Kidney glomerular epithelial cell (primary cell): ENCODE measurements around the gene ACACB.

Source experiments
- DNase-seq: peaks from one replicate; lab custom pipeline; 2025; lab: John Stamatoyannopoulos, UW

ACACB gene

DNA sequence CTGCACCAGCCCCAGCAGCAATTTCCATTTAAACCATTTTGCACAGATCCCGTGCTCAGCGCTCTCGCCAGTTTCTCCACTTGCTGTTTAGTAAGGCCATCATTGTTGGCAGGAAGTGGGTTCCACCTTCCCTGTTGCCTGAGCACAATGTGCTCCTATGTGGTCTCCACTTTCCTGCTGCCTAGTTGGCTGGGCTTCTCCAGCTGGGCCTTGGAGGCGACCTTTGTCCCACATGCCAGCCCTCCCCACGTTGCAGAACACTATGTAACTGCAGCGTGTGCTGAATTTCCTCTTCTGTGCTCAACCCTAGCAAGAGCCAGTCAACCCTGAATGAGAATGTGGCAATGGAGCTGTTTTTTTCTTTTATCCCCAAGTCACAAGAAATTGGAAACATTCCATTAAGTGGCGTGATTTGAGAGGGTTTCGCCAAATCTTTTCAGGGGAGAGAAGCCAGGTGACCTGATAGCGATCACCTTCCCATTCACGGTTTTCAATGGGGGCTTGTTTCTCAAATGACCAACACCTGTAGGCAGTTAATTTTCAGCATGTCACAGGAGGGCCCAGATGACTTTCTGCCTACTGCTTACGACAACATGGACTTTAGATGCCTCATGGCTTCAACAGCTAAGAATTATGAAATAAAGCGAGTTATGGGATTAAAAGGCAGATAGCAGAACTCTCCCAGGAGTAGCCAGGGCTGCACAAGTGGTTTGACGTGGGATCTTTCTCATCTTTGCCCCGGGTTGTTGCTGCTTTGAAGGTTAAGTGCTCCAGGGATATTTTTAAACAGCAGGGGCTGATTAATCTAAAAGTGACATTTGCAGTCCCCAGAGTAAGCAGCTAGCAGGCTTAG lies at the start of gene ACACB:
Gene ACACB (plus strand): TSS at position 830 of the 853 bp plus-strand sequence. CDS start 22,819 bp downstream, outside the sequence.
- DNase-seq, result no peak

DNA sequence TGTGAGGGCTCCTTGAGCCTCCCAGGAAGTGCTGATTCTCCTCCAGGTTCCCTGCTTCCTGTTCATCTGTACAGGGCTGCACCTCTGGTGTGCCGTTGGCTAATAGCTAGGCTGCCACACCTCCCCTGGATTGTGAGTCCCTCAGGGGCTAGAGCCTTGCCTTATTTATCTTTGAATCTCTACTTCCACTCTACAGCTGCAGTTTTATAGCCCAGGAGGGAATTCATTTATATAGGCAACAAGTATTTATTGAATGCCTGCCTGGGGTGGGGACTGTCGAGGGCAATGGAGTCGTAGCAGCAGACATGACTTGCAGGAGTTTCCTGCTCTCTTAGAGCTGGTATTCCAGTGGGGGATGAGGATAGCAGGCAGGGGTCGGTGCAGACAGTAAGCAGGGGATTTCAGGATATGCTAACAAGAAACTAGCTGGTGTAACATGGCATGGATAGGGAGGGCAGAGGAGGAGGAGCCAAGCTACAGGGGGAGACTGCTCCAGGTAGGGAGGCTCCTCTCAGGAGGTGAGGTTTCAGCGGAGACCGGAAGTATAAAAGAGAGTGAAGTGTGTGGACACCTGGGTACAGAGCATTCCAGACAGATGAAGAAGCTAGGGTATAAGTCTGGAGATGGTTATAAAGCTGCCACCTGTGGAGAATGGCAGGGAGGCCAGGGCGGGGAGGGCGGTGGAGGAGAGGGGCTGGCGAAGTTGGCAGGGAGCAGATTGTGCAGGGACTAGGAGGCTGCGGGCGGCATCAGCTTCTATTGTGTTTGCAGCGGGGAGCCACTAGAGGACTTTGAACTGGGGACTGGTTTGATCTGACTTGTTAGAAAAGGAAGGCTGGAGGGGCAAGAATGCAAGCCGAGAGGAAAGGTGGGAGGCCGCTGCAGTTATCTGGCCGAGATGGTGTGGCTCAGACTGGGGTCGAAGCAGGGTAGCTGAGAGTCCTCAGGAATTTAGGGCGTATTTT lies 46.8 kb upstream of the ACACB start:
- DNase-seq, result no peak

DNA sequence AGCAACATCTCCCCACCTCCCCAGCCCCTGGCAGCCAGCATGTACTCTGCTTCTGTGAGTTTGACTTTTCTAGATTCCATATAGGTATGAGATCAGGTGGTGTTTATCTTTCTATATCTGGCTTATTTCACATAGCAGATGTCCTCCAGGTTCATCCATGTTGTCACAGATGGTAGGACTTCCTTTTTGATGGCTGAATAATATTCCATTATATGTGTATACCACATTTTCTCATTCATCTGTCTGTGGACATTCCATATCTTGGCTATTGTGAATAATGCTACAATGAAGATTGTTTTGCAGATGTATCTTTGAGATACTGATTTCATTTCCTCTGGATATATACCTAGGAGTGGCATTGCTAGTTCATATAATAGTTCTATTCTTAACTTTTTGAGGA lies 41.5 kb upstream of the ACACB start:
- DNase-seq, result no peak

DNA sequence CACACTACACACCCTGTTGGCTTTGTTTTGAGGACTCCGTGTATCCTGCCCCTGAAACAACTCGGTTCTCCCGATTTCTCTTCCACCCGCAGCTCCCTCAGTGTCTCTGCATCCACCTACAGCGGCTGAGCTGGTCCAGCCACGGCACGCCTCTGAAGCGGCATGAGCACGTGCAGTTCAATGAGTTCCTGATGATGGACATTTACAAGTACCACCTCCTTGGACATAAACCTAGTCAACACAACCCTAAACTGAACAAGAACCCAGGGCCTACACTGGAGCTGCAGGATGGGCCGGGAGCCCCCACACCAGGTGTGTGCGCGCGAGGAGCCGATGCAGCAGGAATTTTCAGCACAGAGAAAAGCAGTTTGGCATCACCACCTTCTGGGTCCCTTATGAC lies 33.6 kb upstream of the ACACB start:
- no peak for DNase-seq

DNA sequence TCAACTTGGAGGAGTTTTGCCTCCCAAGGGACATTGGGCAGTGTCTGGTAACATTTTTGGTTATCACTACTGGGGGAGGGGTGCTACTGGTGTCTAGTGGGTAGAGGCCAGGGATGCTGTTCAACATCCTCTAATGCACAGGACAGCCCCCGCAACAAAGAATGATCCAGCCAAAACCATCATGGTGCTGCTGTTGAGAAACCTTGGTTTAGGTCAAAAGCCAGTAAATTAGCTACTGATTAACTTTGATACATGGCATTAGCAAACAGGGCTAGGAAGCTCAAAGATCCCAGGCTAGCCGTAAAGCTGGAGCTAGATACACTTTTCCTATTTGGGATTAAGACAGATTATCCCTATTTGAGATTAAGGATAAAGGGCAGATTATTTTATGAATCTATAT lies 32.0 kb upstream of the ACACB start:
- no peak for DNase-seq

DNA sequence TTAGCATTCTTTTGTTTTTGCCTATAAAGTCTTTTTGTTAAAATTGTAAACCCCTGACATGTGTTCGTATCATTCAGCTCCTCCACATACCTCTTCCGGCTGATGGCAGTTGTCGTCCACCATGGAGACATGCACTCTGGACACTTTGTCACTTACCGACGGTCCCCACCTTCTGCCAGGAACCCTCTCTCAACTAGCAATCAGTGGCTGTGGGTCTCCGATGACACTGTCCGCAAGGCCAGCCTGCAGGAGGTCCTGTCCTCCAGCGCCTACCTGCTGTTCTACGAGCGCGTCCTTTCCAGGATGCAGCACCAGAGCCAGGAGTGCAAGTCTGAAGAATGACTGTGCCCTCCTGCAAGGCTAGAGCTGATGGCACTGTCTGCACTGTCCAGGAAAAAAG lies 30.8 kb upstream of the ACACB start:
- DNase-seq, result no peak

DNA sequence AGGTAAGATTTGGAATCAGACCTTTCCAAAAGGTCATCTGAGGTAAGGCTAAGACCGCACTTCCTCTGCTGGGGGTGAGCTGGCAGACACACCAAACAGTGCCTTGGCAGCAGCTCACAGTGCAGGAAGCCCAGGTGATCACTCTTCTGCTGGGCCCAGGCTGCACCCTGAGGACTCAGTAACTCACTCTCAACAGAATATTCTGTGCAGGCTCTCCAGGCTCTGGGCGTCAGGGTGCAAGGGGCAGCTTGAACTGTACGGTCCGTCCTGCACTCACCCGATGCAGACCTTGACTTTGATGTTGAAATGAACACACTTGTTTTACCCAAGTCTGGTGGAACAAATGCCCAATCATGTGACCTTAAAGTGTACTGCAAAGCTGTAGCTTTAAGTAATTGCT lies 29.1 kb upstream of the ACACB start:
- DNase-seq, result no peak

DNA sequence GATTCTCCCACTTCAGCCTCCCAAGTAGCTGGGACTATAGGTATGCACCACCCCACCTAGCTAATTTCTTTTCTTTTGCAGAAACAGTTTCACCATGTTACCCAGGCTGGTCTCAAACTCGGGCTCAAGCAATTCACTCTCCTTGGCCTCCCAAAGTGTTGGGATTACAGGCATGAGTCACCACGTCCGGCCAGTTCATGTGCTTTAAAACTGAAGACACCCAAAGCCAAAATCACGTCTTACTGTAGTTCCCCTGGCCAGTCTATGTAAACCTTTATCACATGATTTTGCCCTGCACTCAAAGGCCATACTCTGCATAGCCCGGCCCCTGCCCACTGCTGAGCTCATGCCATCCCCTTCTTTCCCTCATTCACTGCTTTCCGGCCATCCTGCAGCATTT lies 27.6 kb upstream of the ACACB start:
- DNase-seq, result no peak

DNA sequence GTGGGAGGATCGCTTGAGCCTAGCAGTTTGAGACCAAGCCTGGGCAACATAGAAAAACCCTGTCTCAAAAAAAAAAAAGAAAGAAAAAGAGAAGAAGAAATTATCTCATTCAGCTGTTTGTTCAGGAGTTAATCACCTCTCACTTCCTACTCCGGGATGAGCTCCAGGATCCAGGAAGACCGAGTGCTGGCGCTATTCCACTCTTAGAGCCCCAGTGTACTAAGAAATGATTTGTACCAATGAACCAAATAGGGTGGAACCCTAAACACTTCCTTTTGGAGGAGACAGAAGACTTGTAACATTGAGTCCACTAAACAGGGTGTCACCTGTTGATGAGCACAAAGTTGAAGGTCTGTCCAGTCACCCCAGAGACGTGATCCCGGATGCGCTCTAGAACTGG lies 26.7 kb upstream of the ACACB start:
- no peak for DNase-seq

DNA sequence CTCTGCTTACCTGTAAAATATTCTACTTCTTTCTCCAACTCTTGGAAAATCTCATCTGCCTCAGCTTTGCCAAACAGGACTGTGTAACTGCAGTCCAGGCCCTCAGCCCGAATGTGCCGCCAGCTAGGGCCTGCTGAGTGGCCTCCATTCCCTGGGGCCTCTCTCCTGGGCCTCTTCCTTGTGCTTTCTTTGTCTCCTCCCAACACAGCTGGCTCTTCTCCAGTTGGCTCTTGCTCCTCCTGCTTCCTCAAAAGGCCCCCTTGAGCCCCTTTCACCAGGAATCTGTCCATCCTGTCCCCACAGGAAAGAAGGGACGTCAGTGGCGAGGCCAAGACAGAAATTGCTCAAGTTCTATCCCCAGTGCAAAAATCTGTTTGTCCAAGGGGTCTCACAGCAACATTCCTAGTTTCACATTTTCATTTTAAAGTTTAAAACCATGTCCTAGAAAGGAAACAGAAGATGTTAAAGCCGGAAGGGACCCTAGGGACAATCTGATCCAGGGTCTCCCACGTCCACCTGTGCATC lies 23.8 kb upstream of the ACACB start:
- no peak for DNase-seq

DNA sequence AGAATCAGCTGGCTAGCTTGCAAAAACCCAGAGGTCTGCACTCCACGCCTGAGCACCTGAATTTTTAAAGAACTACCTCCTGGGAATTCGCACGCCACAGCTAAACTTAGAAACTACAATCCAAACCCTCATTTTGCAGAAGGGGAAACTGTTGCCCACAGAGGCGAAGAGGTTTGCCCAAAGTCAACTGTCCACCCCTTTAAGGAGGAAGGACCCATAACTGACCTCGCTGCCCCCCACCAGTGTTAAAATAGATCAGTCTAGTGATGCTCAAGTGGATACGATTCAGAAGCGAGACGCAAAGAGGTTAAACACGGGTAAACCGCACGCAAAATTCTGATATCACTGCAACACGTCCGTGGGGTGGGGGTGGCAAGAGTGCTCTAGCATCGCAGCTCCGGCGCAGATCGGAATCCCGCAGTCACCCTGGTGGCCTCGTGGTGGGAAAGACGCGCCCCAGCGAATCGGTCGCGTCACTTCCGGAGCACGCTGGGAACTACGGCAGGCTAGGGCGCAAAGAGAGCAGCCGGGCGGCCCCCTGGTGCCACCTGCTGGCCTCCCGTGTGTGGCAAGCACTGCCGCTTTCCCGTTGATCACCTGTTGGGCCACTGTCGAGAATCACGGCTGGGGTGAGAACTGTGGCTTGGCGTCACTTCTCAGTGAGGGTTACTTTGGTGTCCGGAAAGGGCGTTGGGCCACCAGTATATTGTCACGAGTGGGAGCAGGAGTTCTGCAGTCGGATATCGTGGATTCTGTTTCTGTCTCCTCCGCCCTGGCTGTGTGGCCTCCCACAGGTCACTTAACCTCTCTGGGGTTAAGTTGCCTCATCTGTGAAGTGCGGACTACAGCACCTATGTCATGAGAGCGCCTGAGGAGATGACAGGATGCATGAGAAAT lies 23.1 kb upstream of the ACACB start, which contains the start of gene ALKBH2:
Gene ALKBH2 (minus strand): TSS at position 451 of the 897 bp plus-strand sequence. CDS start 686 bp downstream, outside the sequence.
- peak; percentile 87 for DNase-seq

DNA sequence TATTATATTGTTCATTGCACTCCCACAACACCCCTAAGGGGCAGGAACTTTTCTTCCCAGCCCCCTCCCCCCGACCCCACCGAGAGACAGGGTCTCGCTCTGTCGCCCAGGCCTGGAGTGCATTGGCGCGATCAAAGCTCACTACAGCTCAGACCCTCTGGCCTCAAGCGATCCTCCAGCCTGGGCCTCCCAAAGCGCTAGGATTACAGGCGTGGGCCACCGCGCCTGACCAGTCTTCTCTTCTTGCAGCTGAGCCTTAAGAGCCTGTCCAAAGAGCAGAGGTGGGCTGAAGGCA lies 19.3 kb upstream of the ACACB start:
- DNase-seq, result no peak

DNA sequence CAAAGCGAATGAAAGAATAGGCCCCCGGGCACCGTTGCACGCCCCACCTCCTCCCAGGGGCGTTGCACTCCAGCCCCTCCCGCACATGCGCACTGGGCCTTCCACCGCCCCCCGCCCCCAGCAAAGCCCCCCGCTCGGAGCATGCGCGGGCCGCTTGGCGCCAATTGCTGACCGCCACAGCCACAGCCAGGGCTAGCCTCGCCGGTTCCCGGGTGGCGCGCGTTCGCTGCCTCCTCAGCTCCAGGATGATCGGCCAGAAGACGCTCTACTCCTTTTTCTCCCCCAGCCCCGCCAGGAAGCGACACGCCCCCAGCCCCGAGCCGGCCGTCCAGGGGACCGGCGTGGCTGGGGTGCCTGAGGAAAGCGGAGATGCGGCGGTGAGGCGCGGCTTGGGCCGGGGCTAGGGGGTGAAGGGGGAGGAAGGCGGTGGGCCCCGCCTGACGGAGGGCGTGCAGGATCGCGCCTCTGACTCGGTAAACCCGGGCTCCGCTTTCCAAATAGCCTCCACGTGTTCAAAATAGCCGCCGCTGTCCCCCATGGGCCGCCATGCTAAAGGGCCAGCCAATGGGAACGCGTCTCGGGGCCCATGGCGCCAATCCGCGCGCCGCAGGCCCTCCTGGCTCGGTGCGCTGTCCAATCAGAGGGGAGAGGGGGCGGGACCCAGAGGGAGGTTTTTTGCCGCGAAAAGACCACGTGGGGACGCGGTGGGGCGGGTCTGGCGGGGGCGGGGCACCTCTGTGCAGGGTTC lies 18.8 kb upstream of the ACACB start, which contains the start of gene UNG:
Gene UNG (plus strand): TSS at position 163 of the 748 bp plus-strand sequence. CDS start 83 bp downstream, at position 246.
- DNase-seq, result peak; percentile 92

DNA sequence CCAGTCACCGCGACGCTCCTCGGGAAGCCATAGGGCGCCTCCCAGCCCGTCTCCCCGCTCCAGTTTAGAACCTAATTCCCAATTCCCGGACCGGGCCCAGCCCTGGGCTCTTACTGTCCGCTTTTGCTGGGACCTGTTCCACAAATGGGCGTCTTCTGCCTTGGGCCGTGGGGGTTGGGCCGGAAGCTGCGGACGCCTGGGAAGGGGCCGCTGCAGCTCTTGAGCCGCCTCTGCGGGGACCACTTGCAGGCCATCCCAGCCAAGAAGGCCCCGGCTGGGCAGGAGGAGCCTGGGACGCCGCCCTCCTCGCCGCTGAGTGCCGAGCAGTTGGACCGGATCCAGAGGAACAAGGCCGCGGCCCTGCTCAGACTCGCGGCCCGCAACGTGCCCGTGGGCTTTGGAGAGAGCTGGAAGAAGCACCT lies 18.2 kb upstream of the ACACB start:
- peak; percentile 56 for DNase-seq

DNA sequence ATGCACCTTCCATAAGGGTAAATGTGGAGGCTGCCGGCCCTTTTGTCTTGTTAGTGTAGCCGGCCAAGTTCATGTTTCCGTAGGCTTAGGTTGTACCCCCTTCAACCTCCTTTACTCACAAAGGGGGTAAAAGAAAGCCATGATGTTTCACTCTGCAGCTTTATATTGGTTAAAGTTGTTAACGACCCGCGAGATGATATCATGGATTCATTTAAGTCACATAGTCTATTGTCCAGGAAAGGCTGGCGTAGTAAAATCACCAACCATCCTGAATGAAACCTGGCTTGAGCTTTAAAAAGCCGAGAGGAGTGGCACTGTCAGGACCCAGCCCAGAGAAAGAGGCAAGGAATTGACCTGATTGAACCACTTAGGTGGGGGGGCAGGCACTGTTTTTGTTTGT lies 17.7 kb upstream of the ACACB start:
- peak; percentile 21 for DNase-seq

DNA sequence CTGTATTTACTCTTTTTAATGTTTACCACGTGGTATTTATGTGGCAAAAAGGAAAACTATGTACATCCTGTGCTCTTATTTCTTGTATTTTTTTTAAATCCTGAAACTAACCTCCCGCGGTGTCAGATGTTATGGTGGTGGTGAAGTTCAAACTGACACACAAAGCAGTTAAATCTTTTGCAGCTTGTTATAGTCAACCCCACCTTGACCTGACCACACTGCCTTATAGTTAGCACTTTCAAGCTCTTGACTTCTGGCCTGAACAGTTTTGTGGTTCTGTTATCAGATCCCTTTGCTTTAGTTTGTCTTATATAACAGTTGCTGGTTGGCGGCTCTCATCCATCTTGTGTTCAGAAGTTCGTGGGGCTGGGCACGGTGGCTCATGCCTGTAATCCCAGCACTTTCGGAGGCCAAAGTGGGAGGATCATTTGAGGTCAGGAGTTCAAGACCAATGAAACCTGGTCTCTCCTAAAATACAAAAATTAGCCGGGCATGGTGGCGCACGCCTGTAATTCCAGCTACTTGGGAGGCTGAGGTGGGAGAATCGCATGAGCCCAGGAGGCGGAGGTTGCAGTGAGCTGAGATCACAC lies 16.9 kb upstream of the ACACB start:
- no peak for DNase-seq

DNA sequence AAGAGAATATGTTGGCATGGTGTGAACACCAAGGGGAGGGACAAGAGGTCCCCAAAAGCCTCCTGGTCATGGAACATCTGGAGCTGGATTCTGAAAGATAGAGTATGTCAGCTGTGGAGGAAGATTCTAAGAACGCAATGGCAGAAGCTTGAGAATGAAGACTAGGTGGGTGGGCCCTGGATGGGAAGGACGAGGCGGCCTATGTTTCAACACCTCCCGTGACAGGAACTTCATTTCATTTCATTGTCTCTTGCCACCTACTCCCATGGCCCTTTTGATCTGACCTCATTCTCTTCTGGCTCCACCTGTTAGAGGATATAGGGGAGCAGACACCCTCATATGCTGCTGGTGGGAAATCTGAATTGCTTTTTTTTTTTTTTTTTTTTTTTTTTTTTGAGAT lies 15.6 kb upstream of the ACACB start:
- DNase-seq, result no peak

DNA sequence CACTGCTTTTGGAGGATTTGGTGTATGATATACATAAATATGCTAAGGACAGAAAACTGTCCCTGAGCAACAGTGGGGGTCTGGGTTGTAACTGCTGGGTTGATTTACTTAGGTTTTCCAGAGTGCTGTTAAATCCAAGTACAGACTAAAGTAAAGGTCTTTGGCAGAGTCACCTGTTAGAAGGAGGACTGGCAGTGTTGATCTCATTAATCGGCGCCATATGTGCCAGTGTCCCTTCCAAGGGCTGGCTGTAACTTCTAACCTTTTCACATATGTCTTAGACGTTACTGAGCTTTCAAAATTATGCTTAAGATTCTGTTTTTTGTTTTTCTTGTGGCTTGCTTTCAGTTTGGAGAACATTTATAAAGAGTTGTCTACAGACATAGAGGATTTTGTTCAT lies 13.9 kb upstream of the ACACB start:
- DNase-seq, result no peak

DNA sequence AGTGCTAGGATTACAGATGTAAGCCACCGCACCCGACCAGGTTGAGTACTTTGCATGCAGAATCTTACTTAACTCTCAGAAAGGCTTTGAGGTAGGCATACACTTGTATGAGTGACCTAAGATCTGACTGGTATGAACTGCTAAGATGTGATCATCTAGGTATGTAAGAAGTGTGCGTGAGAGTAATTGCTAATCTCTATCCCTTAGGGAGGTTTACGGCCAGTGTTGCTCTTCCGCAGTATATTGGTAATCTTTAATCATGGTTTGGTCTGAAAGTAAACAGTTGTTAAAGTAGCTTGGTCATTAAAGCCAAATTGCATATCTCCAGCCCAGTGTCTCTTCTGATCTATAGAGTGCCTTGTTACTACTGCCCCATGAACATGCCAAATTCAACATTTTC lies 11.2 kb upstream of the ACACB start:
- no peak for DNase-seq

DNA sequence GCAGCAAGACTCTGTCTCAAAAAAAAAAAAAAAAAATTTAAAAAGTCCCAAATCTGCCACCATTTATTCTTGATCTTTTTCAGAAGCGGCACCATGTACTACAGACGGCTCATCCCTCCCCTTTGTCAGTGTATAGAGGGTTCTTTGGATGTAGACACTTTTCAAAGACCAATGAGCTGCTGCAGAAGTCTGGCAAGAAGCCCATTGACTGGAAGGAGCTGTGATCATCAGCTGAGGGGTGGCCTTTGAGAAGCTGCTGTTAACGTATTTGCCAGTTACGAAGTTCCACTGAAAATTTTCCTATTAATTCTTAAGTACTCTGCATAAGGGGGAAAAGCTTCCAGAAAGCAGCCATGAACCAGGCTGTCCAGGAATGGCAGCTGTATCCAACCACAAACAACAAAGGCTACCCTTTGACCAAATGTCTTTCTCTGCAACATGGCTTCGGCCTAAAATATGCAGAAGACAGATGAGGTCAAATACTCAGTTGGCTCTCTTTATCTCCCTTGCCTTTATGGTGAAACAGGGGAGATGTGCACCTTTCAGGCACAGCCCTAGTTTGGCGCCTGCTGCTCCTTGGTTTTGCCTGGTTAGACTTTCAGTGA lies 6.5 kb upstream of the ACACB start:
- no peak for DNase-seq
